ENCODE results near the gene ENO2. TPM values are rescaled to one million over a fixed set of nuclear protein-coding genes. Genes with fewer than 3 reads are reported as not detected.
"Not testable (repeated sequence)": the region's sequence is repeated elsewhere in the genome, so short reads cannot be mapped to it uniquely, and the experiment has no call there.

Gene ENO2
- total and polyA plus RNA-seq, 4 donors = 1.1 to 3.1 (median 1.4) TPM

DNA sequence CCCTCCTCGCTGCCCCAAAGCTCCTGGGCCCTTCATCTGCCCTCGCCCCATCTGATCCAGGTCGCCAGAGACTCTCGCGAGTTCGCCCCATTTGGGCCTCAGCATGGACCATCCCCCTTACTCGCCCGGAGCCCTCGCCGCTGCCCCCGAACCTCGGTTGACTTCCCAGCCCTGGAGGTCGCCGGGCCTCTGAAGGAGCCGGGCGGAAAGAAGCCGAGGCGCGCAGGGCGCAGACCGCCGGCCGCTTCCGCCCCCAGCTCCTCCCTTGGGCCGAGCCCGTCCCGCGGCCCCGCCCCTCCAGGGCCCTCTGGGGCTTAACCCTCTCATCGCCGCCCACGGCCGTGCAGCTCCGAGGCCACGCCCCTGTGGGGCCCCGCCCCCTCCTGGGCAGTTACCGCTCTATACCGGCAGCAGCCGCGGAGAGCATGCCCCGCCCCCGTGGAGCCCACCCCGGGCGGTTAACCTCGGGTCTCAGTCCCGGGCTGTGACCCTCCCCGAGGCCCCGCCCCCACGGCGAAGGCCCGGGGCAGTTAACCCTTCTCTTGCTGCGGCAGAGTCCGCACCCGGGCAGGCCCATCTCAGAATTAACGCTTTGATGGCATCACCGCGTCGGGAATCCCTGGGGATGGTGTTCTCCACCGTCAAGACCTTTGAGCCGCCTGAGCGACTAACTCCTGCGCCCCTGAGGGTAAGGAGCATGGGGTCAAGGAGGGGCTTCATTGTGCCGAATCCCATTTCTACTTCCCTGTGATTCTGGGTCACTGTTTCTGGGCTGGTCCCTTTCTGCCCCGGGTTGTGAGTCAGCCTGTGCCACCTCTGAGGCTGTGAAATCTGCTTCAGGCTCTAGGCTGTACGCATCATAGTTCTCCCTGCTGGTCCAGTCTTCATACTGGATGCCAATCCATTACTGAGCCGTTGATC, 41.0 kb upstream of the ENO2 start, which contains the start of gene SPSB2 (continued):
- TF ChIP-seq, protein P1, sequence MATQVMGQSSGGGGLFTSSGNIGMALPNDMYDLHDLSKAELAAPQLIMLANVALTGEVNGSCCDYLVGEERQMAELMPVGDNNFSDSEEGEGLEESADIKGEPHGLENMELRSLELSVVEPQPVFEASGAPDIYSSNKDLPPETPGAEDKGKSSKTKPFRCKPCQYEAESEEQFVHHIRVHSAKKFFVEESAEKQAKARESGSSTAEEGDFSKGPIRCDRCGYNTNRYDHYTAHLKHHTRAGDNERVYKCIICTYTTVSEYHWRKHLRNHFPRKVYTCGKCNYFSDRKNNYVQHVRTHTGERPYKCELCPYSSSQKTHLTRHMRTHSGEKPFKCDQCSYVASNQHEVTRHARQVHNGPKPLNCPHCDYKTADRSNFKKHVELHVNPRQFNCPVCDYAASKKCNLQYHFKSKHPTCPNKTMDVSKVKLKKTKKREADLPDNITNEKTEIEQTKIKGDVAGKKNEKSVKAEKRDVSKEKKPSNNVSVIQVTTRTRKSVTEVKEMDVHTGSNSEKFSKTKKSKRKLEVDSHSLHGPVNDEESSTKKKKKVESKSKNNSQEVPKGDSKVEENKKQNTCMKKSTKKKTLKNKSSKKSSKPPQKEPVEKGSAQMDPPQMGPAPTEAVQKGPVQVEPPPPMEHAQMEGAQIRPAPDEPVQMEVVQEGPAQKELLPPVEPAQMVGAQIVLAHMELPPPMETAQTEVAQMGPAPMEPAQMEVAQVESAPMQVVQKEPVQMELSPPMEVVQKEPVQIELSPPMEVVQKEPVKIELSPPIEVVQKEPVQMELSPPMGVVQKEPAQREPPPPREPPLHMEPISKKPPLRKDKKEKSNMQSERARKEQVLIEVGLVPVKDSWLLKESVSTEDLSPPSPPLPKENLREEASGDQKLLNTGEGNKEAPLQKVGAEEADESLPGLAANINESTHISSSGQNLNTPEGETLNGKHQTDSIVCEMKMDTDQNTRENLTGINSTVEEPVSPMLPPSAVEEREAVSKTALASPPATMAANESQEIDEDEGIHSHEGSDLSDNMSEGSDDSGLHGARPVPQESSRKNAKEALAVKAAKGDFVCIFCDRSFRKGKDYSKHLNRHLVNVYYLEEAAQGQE (IDR thresholded peaks at IDR 0.05) = peak; percentile 43
- TF ChIP-seq EGR1 (IDR thresholded peaks at IDR 0.05; ENCODE audit: low read depth in 2 of 2) = no peak
- TF ChIP-seq JUND (IDR thresholded peaks at IDR 0.05) = no peak
- peak in 1 of 2 donors; percentile 80 for TF ChIP-seq GABPA (IDR thresholded peaks at IDR 0.05 in 1 of 2, conservative IDR thresholded peaks at IDR 0.05 in 1 of 2)
- TF ChIP-seq HNF4A (conservative IDR thresholded peaks at IDR 0.05) = peak in 1 of 2 donors; percentile 15
- TF ChIP-seq SP1 (IDR thresholded peaks at IDR 0.05) = peak; percentile 67
- peak; percentile 37 for TF ChIP-seq NR2F2 (IDR thresholded peaks at IDR 0.05)
- peak; percentile 4 for TF ChIP-seq FOXA1 (IDR thresholded peaks at IDR 0.05)
- peak in 1 of 2 donors; percentile 21 for TF ChIP-seq RXRA (IDR thresholded peaks at IDR 0.05)
- no peak for TF ChIP-seq HNF4G (IDR thresholded peaks at IDR 0.05)
- TF ChIP-seq RAD21 (IDR thresholded peaks at IDR 0.05) = peak; percentile 17 to 53
- no peak for TF ChIP-seq TAF1 (conservative IDR thresholded peaks at IDR 0.05)
- TF ChIP-seq ATF3 (IDR thresholded peaks at IDR 0.05) = no peak

DNA sequence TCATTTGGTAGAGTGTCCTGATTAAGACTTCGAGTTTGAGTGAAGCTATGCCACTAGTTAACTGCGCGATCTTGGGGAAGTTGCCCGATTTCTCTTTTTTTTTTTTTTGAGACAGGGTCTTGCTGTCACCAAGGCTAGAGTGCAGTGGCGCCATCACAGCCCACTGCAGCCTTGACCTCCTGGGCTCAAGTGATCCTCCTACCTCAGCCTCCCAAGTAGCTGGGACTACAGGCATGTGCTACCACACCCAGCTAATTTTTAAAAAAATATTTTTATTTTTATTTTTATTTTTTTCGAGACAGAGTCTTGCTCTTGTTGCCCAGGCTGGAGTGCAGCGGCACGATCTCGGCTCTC, 40.4 kb upstream of the ENO2 start:
- not testable (repeated sequence) for H3K9me3 ChIP-seq (ENCODE audit: control insufficient read depth in 4 of 4, low read length in 3 of 4); H3K27me3 ChIP-seq (ENCODE audit: control insufficient read depth in 4 of 4, insufficient read depth in 4 of 4, low read length in 3 of 4); DNase-seq (ENCODE audit: low spot score)
- peak overlapping the region; percentile 54 to 75 for H3K27ac ChIP-seq (ENCODE audit: low read depth in 1 of 2, low read length in 2 of 2)
- peaks cover 0 to 37% (median 25%) of the 10 kb centered on the region in 4 donors for H3K4me1 ChIP-seq (ENCODE audit: control insufficient read depth in 4 of 4, insufficient read depth in 4 of 4, low read length in 3 of 4)
- peak overlapping the region; percentile 45 to 62 for H3K9ac ChIP-seq (ENCODE audit: low read depth in 1 of 2, low read length in 2 of 2)
- WGBS = 63% methylated on average over 9 of the region's 9 CpGs
- peaks cover 4 to 12% (median 7%) of the 10 kb centered on the region in 4 donors for H3K36me3 ChIP-seq (ENCODE audit: control insufficient read depth in 4 of 4, insufficient read depth in 3 of 4, low read depth in 1 of 4, low read length in 3 of 4)
- H3K4me3 ChIP-seq (ENCODE audit: low read depth in 1 of 3, low read length in 3 of 3) = peak overlapping the region in 2 of 3 donors; percentile 56 to 69

- not testable (repeated sequence) for H3K9ac ChIP-seq (ENCODE audit: low read depth in 1 of 2, low read length in 2 of 2); H3K4me1 ChIP-seq (ENCODE audit: control insufficient read depth in 4 of 4, insufficient read depth in 4 of 4, low read length in 3 of 4); H3K36me3 ChIP-seq (ENCODE audit: control insufficient read depth in 4 of 4, insufficient read depth in 3 of 4, low read depth in 1 of 4, low read length in 3 of 4); H3K27me3 ChIP-seq (ENCODE audit: control insufficient read depth in 4 of 4, insufficient read depth in 4 of 4, low read length in 3 of 4); H3K9me3 ChIP-seq (ENCODE audit: control insufficient read depth in 4 of 4, low read length in 3 of 4); H3K27ac ChIP-seq (ENCODE audit: low read depth in 1 of 2, low read length in 2 of 2); H3K4me3 ChIP-seq (ENCODE audit: low read depth in 1 of 3, low read length in 3 of 3); DNase-seq (ENCODE audit: low spot score)
- 75% methylated on average over 11 of the region's 11 CpGs for WGBS
Measured at GRCh38 chr12:6879824-6880223, 34.6 kb upstream of the ENO2 start.
